Muscle layer of duodenum (tissue), 2 donors: ENCODE data around the gene COL19A1.
"Not testable (repeated sequence)": the region's sequence is repeated elsewhere in the genome, so short reads cannot be mapped to it uniquely, and the experiment has no call there.

Experiments used
- H3K27ac ChIP-seq: one replicate; pipeline ENCODE4 v1.7.0; 2013; ENCODE audit warnings: mild to moderate bottlenecking, low read length
- H3K27me3 ChIP-seq: one replicate; pipeline ENCODE4 v1.7.0; 2013; ENCODE audit warnings: low read depth, mild to moderate bottlenecking, control low read depth, low read length
- H3K36me3 ChIP-seq, 2 donors: one replicate each; pipeline ENCODE4 v1.7.0; 2013; ENCODE audit warnings: low read length in 2 of 2, control low read depth in 1 of 2, mild to moderate bottlenecking in 1 of 2; ENCODE audit not compliant: insufficient read depth in 2 of 2, control insufficient read depth in 1 of 2
- H3K4me1 ChIP-seq, 2 donors: one replicate each; pipeline ENCODE4 v1.7.0; 2013; ENCODE audit warnings: low read length in 2 of 2, mild to moderate bottlenecking in 2 of 2, control low read depth in 1 of 2, moderate library complexity in 1 of 2; ENCODE audit not compliant: insufficient read depth in 2 of 2, control insufficient read depth in 1 of 2
- H3K4me3 ChIP-seq, 2 donors: one replicate each; pipeline ENCODE4 v1.7.0; 2013; ENCODE audit warnings: low read length in 2 of 2, low read depth in 1 of 2, mild to moderate bottlenecking in 1 of 2
- H3K9me3 ChIP-seq, 2 donors: one replicate each; pipeline ENCODE4 v1.7.0; 2013; ENCODE audit warnings: low read length in 2 of 2, control low read depth in 1 of 2, mild to moderate bottlenecking in 1 of 2; ENCODE audit not compliant: control insufficient read depth in 1 of 2
- donor health status: healthy.

Gene COL19A1

GRCh38 chr6:69907981-69908498 lies 41.7 kb downstream of the COL19A1 start:
- Histone ChIP-seq H3K9me3 (no peaks in the 10 kb centered on the region), H3K4me1 (no peaks in the 10 kb centered on the region), H3K4me3 (no peak overlapping the region), H3K27ac (no peak overlapping the region), H3K27me3 (no peaks in the 10 kb centered on the region), H3K36me3 (no peaks in the 10 kb centered on the region)

GRCh38 chr6:69913361-69913760 lies 47.0 kb downstream of the COL19A1 start:
- Histone ChIP-seq H3K4me3 (no peak overlapping the region), H3K36me3 (no peaks in the 10 kb centered on the region), H3K27me3 (no peaks in the 10 kb centered on the region), H3K4me1 (no peaks in the 10 kb centered on the region), H3K9me3 (no peaks in the 10 kb centered on the region), H3K27ac (no peak overlapping the region)

GRCh38 chr6:69914015-69914485 lies 47.7 kb downstream of the COL19A1 start:
- H3K4me3 ChIP-seq: no peak overlapping the region
- no peaks in the 10 kb centered on the region for H3K36me3 ChIP-seq
- no peak overlapping the region for H3K27ac ChIP-seq
- H3K9me3 ChIP-seq: no peaks in the 10 kb centered on the region
- H3K27me3 ChIP-seq: no peaks in the 10 kb centered on the region
- H3K4me1 ChIP-seq: no peaks in the 10 kb centered on the region

GRCh38 chr6:69915346-69915745 lies 49.0 kb downstream of the COL19A1 start:
- H3K36me3 ChIP-seq: no peaks in the 10 kb centered on the region
- H3K27ac ChIP-seq: no peak overlapping the region
- H3K9me3 ChIP-seq: no peaks in the 10 kb centered on the region
- no peak overlapping the region for H3K4me3 ChIP-seq
- no peaks in the 10 kb centered on the region for H3K4me1 ChIP-seq
- H3K27me3 ChIP-seq: no peaks in the 10 kb centered on the region

GRCh38 chr6:69917834-69918233 lies 51.5 kb downstream of the COL19A1 start:
- Histone ChIP-seq H3K27ac (no peak overlapping the region), H3K4me1 (no peaks in the 10 kb centered on the region), H3K27me3 (no peaks in the 10 kb centered on the region), H3K4me3 (no peak overlapping the region), H3K36me3 (no peaks in the 10 kb centered on the region), H3K9me3 (peaks cover 0 to 2% of the 10 kb centered on the region in 2 donors)

- H3K27me3 ChIP-seq: no peaks in the 10 kb centered on the region
- H3K4me1 ChIP-seq: no peaks in the 10 kb centered on the region
- peaks cover 3 to 12% of the 10 kb centered on the region in 2 donors for H3K9me3 ChIP-seq
- no peaks in the 10 kb centered on the region for H3K36me3 ChIP-seq
- no peak overlapping the region for H3K4me3 ChIP-seq
- no peak overlapping the region for H3K27ac ChIP-seq
These were observed 52.6 kb downstream of the COL19A1 start for GRCh38 chr6:69918813-69919475.

- not testable (repeated sequence) for H3K4me3 ChIP-seq, H3K4me1 ChIP-seq, H3K36me3 ChIP-seq, H3K27me3 ChIP-seq, H3K27ac ChIP-seq
- H3K9me3 ChIP-seq: peaks cover 3 to 12% of the 10 kb centered on the region in 2 donors
These were observed 54.7 kb downstream of the COL19A1 start for GRCh38 chr6:69921066-69921465.

GRCh38 chr6:69921611-69922010 lies 55.3 kb downstream of the COL19A1 start:
- H3K4me1 ChIP-seq, H3K36me3 ChIP-seq, H3K27me3 ChIP-seq, H3K4me3 ChIP-seq, H3K27ac ChIP-seq: not testable (repeated sequence)
- H3K9me3 ChIP-seq: peaks cover 3 to 14% of the 10 kb centered on the region in 2 donors

- Histone ChIP-seq H3K4me1 (no peaks in the 10 kb centered on the region), H3K36me3 (no peaks in the 10 kb centered on the region), H3K4me3 (no peak overlapping the region), H3K27me3 (no peaks in the 10 kb centered on the region), H3K9me3 (peaks cover 3 to 17% of the 10 kb centered on the region in 2 donors), H3K27ac (no peak overlapping the region)
These were observed 60.4 kb downstream of the COL19A1 start for GRCh38 chr6:69926745-69927144.

GRCh38 chr6:69933239-69933638 lies 66.9 kb downstream of the COL19A1 start:
- Histone ChIP-seq H3K36me3 (no peaks in the 10 kb centered on the region), H3K27ac (no peak overlapping the region), H3K4me1 (no peaks in the 10 kb centered on the region), H3K27me3 (no peaks in the 10 kb centered on the region), H3K4me3 (no peak overlapping the region), H3K9me3 (no peaks in the 10 kb centered on the region)

GRCh38 chr6:69935079-69935478 lies 68.7 kb downstream of the COL19A1 start:
- Histone ChIP-seq H3K9me3 (no peaks in the 10 kb centered on the region), H3K27me3 (no peaks in the 10 kb centered on the region), H3K4me3 (no peak overlapping the region), H3K27ac (no peak overlapping the region), H3K36me3 (no peaks in the 10 kb centered on the region), H3K4me1 (no peaks in the 10 kb centered on the region)
